Ovary (tissue), 3 donors: ENCODE results near the gene SHTN1.

Experiments used
- EP300 ChIP-seq: sonication (generic); formaldehyde crosslinking; IDR thresholded peaks from one replicate; pipeline ENCODE4 v1.6.1; 2017; ENCODE audit warnings: antibody characterized with exemption
- POLR2A ChIP-seq: fragments of 450-650 bp; IDR thresholded peaks from one replicate; pipeline ENCODE4 v1.6.1; 2017; ENCODE audit warnings: antibody characterized with exemption, mild to moderate bottlenecking, moderate library complexity
- TF ChIP-seq, protein P1 (sequence below), 3 donors: fragments of 450-650 bp in 2 of 3; fragments of 200-600 bp in 1 of 3; IDR thresholded peaks; one replicate each; pipeline versions ENCODE4 v1.5.1 to v1.8.0; 2016 to 2022; ENCODE audit warnings: antibody characterized with exemption in 3 of 3, mild to moderate bottlenecking in 1 of 3
- donor health status: DM: no; HTN: no; CAD: no.

DNA sequence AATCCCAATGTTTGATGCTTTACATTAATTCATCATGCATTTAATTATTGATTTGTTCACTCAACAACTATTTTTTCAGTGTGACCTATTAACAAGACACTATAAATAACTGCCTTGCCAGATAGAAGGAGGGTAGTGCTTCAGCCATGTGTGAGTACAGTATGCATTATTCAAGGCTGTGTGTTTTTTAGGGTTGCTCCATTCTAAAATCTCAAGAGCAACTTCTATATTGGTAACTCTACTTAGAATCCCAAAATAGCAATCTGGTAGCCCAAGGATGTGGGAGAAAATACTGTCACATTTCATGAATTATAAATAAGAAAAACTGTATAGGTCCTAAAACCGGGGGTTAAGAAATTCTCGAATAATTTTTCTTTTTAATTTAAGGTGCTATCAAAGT is 85.8 kb downstream of the SHTN1 start:
- TF ChIP-seq, protein P1, sequence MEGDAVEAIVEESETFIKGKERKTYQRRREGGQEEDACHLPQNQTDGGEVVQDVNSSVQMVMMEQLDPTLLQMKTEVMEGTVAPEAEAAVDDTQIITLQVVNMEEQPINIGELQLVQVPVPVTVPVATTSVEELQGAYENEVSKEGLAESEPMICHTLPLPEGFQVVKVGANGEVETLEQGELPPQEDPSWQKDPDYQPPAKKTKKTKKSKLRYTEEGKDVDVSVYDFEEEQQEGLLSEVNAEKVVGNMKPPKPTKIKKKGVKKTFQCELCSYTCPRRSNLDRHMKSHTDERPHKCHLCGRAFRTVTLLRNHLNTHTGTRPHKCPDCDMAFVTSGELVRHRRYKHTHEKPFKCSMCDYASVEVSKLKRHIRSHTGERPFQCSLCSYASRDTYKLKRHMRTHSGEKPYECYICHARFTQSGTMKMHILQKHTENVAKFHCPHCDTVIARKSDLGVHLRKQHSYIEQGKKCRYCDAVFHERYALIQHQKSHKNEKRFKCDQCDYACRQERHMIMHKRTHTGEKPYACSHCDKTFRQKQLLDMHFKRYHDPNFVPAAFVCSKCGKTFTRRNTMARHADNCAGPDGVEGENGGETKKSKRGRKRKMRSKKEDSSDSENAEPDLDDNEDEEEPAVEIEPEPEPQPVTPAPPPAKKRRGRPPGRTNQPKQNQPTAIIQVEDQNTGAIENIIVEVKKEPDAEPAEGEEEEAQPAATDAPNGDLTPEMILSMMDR (IDR thresholded peaks at IDR 0.05), result no peak
- TF ChIP-seq POLR2A (no peak), EP300 (no peak)
